IMR-90 (cell line): ENCODE data around the gene HUWE1. TPM values are rescaled to one million over a fixed set of nuclear protein-coding genes. Genes with fewer than 3 reads are reported as not detected.

Source experiments
- ATAC-seq: fragments of 200-7000 bp; cut with Tn5 transposase; 2 replicates; pipeline ENCODE4 v1.9.1; 2020; ENCODE audit warnings: low read depth, mild to moderate bottlenecking, moderate library complexity
- BruUV-seq: library from RNA; stranded (reverse); fragments of 400-500 nt; replicated peaks from 2 replicates; lab custom pipeline; 2021; lab: Mats Ljungman, UMichigan
- CTCF ChIA-PET: fragments of 300-600 bp; formaldehyde crosslinking; extraction: SDS; loops from one replicate; lab custom pipeline; 2021; ENCODE audit warnings: antibody characterized with exemption; lab: Yijun Ruan, JAX
- POLR2A ChIA-PET: fragments of 300-600 bp; sonication (Branson Sonifier 250); formaldehyde crosslinking; loops from one replicate; lab custom pipeline; 2022; ENCODE audit warnings: antibody characterized with exemption; ENCODE audit not compliant: unreplicated experiment; lab: Charles Lee
- DNase-seq: peaks from one replicate; pipeline ENCODE4 v3.0.0; 2013
- H2AFZ ChIP-seq: replicated peaks from 2 replicates; pipeline ENCODE3; 2013; ENCODE audit warnings: low read length, mild to moderate bottlenecking; ENCODE audit not compliant: poor library complexity
- H2AK5ac ChIP-seq: 2 replicates; pipeline ENCODE4 v1.6.1; 2013; ENCODE audit warnings: low read depth, low read length, inconsistent platforms
- H2AK9ac ChIP-seq: replicated peaks from 2 replicates; pipeline ENCODE3; 2013; ENCODE audit warnings: mild to moderate bottlenecking, low read depth, low read length, moderate library complexity; ENCODE audit not compliant: poor library complexity
- H2BK120ac ChIP-seq: 2 replicates; pipeline ENCODE4 v1.6.1; 2013; ENCODE audit warnings: low read depth, low read length, inconsistent platforms
- H2BK15ac ChIP-seq: 3 replicates; pipeline ENCODE4 v1.6.1; 2013; ENCODE audit warnings: low read depth, low read length, inconsistent platforms
- H2BK20ac ChIP-seq: 2 replicates; pipeline ENCODE4 v1.6.1; 2013; ENCODE audit warnings: low read depth, mild to moderate bottlenecking, inconsistent platforms, low read length, moderate library complexity
- H2BK5ac ChIP-seq: 2 replicates; pipeline ENCODE4 v1.6.1; 2013; ENCODE audit warnings: mild to moderate bottlenecking, low read depth, low read length, inconsistent platforms; ENCODE audit not compliant: poor library complexity, severe bottlenecking
- H3K14ac ChIP-seq: replicated peaks from 2 replicates; pipeline ENCODE4 v1.6.1; 2013; ENCODE audit warnings: low read depth, low read length, inconsistent platforms
- H3K18ac ChIP-seq: 2 replicates; pipeline ENCODE4 v1.6.1; 2013; ENCODE audit warnings: low read depth, low read length, control low read depth
- H3K23ac ChIP-seq: 2 replicates; pipeline ENCODE4 v1.6.1; 2013; ENCODE audit warnings: low read depth, low read length, inconsistent platforms
- H3K27ac ChIP-seq: 2 replicates; pipeline ENCODE4 v1.5.1; 2013; ENCODE audit warnings: mild to moderate bottlenecking, control low read depth, low read length; ENCODE audit not compliant: insufficient read depth
- H3K27me3 ChIP-seq: 2 replicates; pipeline ENCODE4 v1.6.1; 2013; ENCODE audit warnings: low read length; ENCODE audit not compliant: control insufficient read depth, insufficient read depth
- H3K36me3 ChIP-seq: 2 replicates; pipeline ENCODE4 v1.6.1; 2013; ENCODE audit warnings: low read length, mixed read lengths; ENCODE audit not compliant: control insufficient read depth, insufficient read depth
- H3K4ac ChIP-seq: 2 replicates; pipeline ENCODE4 v1.6.1; 2013; ENCODE audit warnings: low read depth, low read length, inconsistent platforms
- H3K4me1 ChIP-seq: 2 replicates; pipeline ENCODE4 v1.6.1; 2013; ENCODE audit warnings: low read length, mixed read lengths; ENCODE audit not compliant: control insufficient read depth, insufficient read depth
- H3K4me2 ChIP-seq: 2 replicates; pipeline ENCODE4 v1.6.1; 2013; ENCODE audit warnings: low read depth, mild to moderate bottlenecking, control low read depth, low read length, moderate library complexity
- H3K4me3 ChIP-seq: 2 replicates; pipeline ENCODE4 v1.5.1; 2013; ENCODE audit warnings: low read depth, mild to moderate bottlenecking, control low read depth, low read length, moderate library complexity; ENCODE audit not compliant: insufficient read depth
- H3K56ac ChIP-seq: 2 replicates; pipeline ENCODE4 v1.6.1; 2013; ENCODE audit warnings: low read length, inconsistent platforms; ENCODE audit not compliant: insufficient read depth; ENCODE audit errors: extremely low read depth
- H3K79me1 ChIP-seq, 2 experiments: 2 replicates each; pipeline ENCODE4 v1.6.1; 2013; ENCODE audit warnings: low read length in 2 of 2, inconsistent platforms in 1 of 2, low read depth in 1 of 2
- H3K9ac ChIP-seq: 2 replicates; pipeline ENCODE4 v1.6.1; 2013; ENCODE audit warnings: low read depth, low read length, control low read depth
- H3K9me1 ChIP-seq: 2 replicates; pipeline ENCODE4 v1.6.1; 2013; ENCODE audit warnings: low read length, inconsistent platforms; ENCODE audit not compliant: insufficient read depth
- H3K9me3 ChIP-seq: 2 replicates; pipeline ENCODE4 v1.6.1; 2013; ENCODE audit warnings: low read length; ENCODE audit not compliant: control insufficient read depth, insufficient read depth
- H4K20me1 ChIP-seq: 2 replicates; pipeline ENCODE4 v1.6.1; 2013; ENCODE audit warnings: low read length, inconsistent platforms; ENCODE audit not compliant: insufficient read depth
- H4K5ac ChIP-seq: 2 replicates; pipeline ENCODE4 v1.6.1; 2013; ENCODE audit warnings: mild to moderate bottlenecking, low read depth, low read length, control low read depth
- H4K8ac ChIP-seq, 2 experiments: 2 replicates each; pipeline ENCODE4 v1.6.1; 2013; ENCODE audit warnings: low read depth in 2 of 2, low read length in 2 of 2, control low read depth in 1 of 2, inconsistent platforms in 1 of 2
- H4K91ac ChIP-seq: 2 replicates; pipeline ENCODE4 v1.6.1; 2013; ENCODE audit warnings: low read depth, low read length, inconsistent platforms; ENCODE audit not compliant: insufficient read depth
- BHLHE40 ChIP-seq: fragments of 150-350 bp; IDR thresholded peaks from 2 replicates; pipeline ENCODE4 v1.6.1; 2016; ENCODE audit warnings: mild to moderate bottlenecking, low read depth, low read length
- CEBPB ChIP-seq: IDR thresholded peaks from 2 replicates; pipeline ENCODE4 v1.6.1; 2012; ENCODE audit warnings: low read depth, low read length, improper control_type of control experiment
- CHD1 ChIP-seq: IDR thresholded peaks from 2 replicates; pipeline ENCODE4 v1.6.1; 2012; ENCODE audit warnings: low read depth, low read length, improper control_type of control experiment
- ELK1 ChIP-seq: fragments of 150-350 bp; IDR thresholded peaks from 2 replicates; pipeline ENCODE4 v1.6.1; 2016; ENCODE audit warnings: low read depth, mild to moderate bottlenecking, low read length, moderate library complexity, borderline replicate concordance
- FOS ChIP-seq: fragments of 150-350 bp; IDR thresholded peaks from 2 replicates; pipeline ENCODE4 v1.6.1; 2016; ENCODE audit warnings: low read depth, low read length
- MAFK ChIP-seq: IDR thresholded peaks from 2 replicates; pipeline ENCODE4 v1.6.1; 2012; ENCODE audit warnings: low read depth, low read length, improper control_type of control experiment
- MAZ ChIP-seq: IDR thresholded peaks from 2 replicates; pipeline ENCODE4 v1.6.1; 2012; ENCODE audit warnings: low read depth, mild to moderate bottlenecking, low read length, improper control_type of control experiment, moderate library complexity, borderline replicate concordance
- NFE2L2 ChIP-seq: fragments of 150-350 bp; IDR thresholded peaks from 2 replicates; pipeline ENCODE4 v1.6.1; 2016; ENCODE audit warnings: low read depth, mild to moderate bottlenecking, low read length
- POLR2A ChIP-seq: IDR thresholded peaks from 2 replicates; pipeline ENCODE4 v1.6.1; 2012; ENCODE audit warnings: mild to moderate bottlenecking, low read depth, low read length
- RAD21 ChIP-seq: IDR thresholded peaks from 2 replicates; pipeline ENCODE4 v1.6.1; 2012; ENCODE audit warnings: low read length, improper control_type of control experiment
- RCOR1 ChIP-seq: IDR thresholded peaks from 2 replicates; pipeline ENCODE4 v1.6.1; 2012; ENCODE audit warnings: mild to moderate bottlenecking, low read length, improper control_type of control experiment; ENCODE audit not compliant: insufficient replicate concordance
- RFX5 ChIP-seq: IDR thresholded peaks from 2 replicates; pipeline ENCODE4 v1.8.0; 2012; ENCODE audit warnings: low read depth, mild to moderate bottlenecking, low read length, moderate library complexity
- SMC3 ChIP-seq: fragments of 150-350 bp; IDR thresholded peaks from 2 replicates; pipeline ENCODE4 v1.6.1; 2016; ENCODE audit warnings: low read depth, mild to moderate bottlenecking, antibody characterized with exemption, low read length, moderate library complexity
- USF2 ChIP-seq: fragments of 150-350 bp; IDR thresholded peaks from 2 replicates; pipeline ENCODE4 v1.6.1; 2017; ENCODE audit warnings: mild to moderate bottlenecking, antibody characterized with exemption, low read length, low read depth
- dilution Hi-C: fragments of 300-500 bp; cut with HindIII; formaldehyde crosslinking; loops from one replicate; pipeline ENCODE4 v1.14.3; 2018; ENCODE audit warnings: low sequenced_read_pairs; ENCODE audit not compliant: unreplicated experiment
- in situ Hi-C: fragments of 300-500 bp; cut with MboI; formaldehyde crosslinking; loops from 3 replicates; pipeline ENCODE4 v1.14.3; 2019; ENCODE audit warnings: low sequenced_read_pairs, inconsistent platforms, mixed read lengths
- intact Hi-C: fragments of 100-400 bp; cut with micrococcal nuclease; formaldehyde crosslinking; loops from 2 replicates; pipeline ENCODE4 v1.10.0; 2022
- polyA plus RNA-seq, 3 experiments: library from polyadenylated mRNA; depleted of rRNA; stranded (reverse); fragments of >200 nt; gene quantifications; 2 replicates each; pipeline ENCODE4 v1.2.3, GENCODE V29; 2012; ENCODE audit warnings: low replicate concordance in 1 of 3
- total RNA-seq: library from RNA; depleted of rRNA; stranded (reverse); fragments of >200 nt; gene quantifications from 2 replicates; pipeline ENCODE4 v1.2.3, GENCODE V29; 2012

Gene HUWE1
- total and polyA plus RNA-seq, 2 of the 4 experiments (the other 2 are of a cell fraction): 47.6 to 57.7 TPM

- no peak overlapping the region for H2BK5ac ChIP-seq
- BruUV-seq: no TSS peak
These were observed 31.6 kb upstream of the HUWE1 start for GRCh38 chrX:53718073-53718472.

More at GRCh38 chrX:53718073-53718472, 31.6 kb upstream of the HUWE1 start:
- Histone ChIP-seq H3K27ac (no peak overlapping the region), H3K9ac (no peak overlapping the region), H3K56ac (no peak overlapping the region), H4K20me1 (no peaks in the 10 kb centered on the region), H2BK15ac (no peak overlapping the region), H3K4ac (no peak overlapping the region), H4K91ac (no peak overlapping the region), H2BK20ac (no peak overlapping the region), H3K9me3 (no peaks in the 10 kb centered on the region), H4K8ac (no peak overlapping the region), H4K5ac (no peak overlapping the region), H2AK5ac (no peak overlapping the region), H2BK120ac (no peak overlapping the region), H3K27me3 (peaks cover 6% of the 10 kb centered on the region), H3K36me3 (no peaks in the 10 kb centered on the region), H3K4me1 (peaks cover 6% of the 10 kb centered on the region; the same call in 1 of the 2 replicates), H3K14ac (no peak overlapping the region), H3K79me1 (no peaks in the 10 kb centered on the region), H3K4me3 (no peak overlapping the region), H3K23ac (no peak overlapping the region), H3K4me2 (no peak overlapping the region), H2AFZ (no peak overlapping the region), H3K18ac (no peak overlapping the region), H2AK9ac (no peak overlapping the region), H3K9me1 (0 out of 2 replicates have a peak, but pooled peaks cover 3% of the 10 kb centered on the region)
- ChIA-PET POLR2A (no interaction called here), CTCF (no interaction called here)
- ATAC-seq (no peak), DNase-seq (no peak)
- intact Hi-C loops (no loop called here), dilution Hi-C loops (no loop called here), in situ Hi-C loops (no loop called here)
- TF ChIP-seq RFX5 (no peak), BHLHE40 (no peak), POLR2A (no peak), MAZ (no peak), SMC3 (no peak), CHD1 (no peak), FOS (no peak), CEBPB (no peak), RAD21 (no peak), NFE2L2 (no peak), RCOR1 (no peak), ELK1 (no peak), USF2 (no peak), MAFK (no peak)
